DND-41 (cell line): ENCODE data around the gene BEX4.

Experiments
- EZH2 ChIP-seq: IDR thresholded peaks from 3 replicates; pipeline ENCODE4 v1.6.1; 2012; ENCODE audit warnings: borderline replicate concordance, low read depth, mild to moderate bottlenecking, moderate library complexity, low read length, inconsistent platforms; ENCODE audit not compliant: severe bottlenecking
- TF ChIP-seq, protein P1 (sequence below): IDR thresholded peaks from 2 replicates; pipeline ENCODE4 v1.5.1; 2012; ENCODE audit warnings: borderline replicate concordance, low read length, moderate library complexity, mild to moderate bottlenecking; ENCODE audit not compliant: poor library complexity, severe bottlenecking; ENCODE audit errors: extremely low read depth

GRCh38 chrX:103236296-103236695 lies 21.4 kb downstream of the BEX4 start:
- TF ChIP-seq, protein P1, sequence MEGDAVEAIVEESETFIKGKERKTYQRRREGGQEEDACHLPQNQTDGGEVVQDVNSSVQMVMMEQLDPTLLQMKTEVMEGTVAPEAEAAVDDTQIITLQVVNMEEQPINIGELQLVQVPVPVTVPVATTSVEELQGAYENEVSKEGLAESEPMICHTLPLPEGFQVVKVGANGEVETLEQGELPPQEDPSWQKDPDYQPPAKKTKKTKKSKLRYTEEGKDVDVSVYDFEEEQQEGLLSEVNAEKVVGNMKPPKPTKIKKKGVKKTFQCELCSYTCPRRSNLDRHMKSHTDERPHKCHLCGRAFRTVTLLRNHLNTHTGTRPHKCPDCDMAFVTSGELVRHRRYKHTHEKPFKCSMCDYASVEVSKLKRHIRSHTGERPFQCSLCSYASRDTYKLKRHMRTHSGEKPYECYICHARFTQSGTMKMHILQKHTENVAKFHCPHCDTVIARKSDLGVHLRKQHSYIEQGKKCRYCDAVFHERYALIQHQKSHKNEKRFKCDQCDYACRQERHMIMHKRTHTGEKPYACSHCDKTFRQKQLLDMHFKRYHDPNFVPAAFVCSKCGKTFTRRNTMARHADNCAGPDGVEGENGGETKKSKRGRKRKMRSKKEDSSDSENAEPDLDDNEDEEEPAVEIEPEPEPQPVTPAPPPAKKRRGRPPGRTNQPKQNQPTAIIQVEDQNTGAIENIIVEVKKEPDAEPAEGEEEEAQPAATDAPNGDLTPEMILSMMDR = no peak
- no peak for TF ChIP-seq EZH2
